Measurements from ENCODE around the gene CDNF. TPM values are rescaled to one million over a fixed set of nuclear protein-coding genes. Genes with fewer than 3 reads are reported as not detected.
"Not testable (repeated sequence)": the region's sequence is repeated elsewhere in the genome, so short reads cannot be mapped to it uniquely, and the experiment has no call there.

The CDNF gene
- total RNA-seq, 1 donor from 2014 or later = 1.3 TPM

- no peak for TF ChIP-seq CTCF (conservative IDR thresholded peaks at IDR 0.05)
Measured at GRCh38 chr10:14823966-14824365, 13.9 kb downstream of the CDNF start.

GRCh38 chr10:14822879-14823755 is 14.7 kb downstream of the CDNF start:
- peak; percentile 80 for TF ChIP-seq CTCF (conservative IDR thresholded peaks at IDR 0.05)
- no peaks in the 10 kb centered on the region for H3K36me3 Mint-ChIP-seq
- no peak for DNase-seq (ENCODE audit: extremely low spot score, unreplicated experiment)
- H3K9me3 Mint-ChIP-seq = no peaks in the 10 kb centered on the region
- peaks cover 12% of the 10 kb centered on the region for H3K4me1 Mint-ChIP-seq (ENCODE audit: unreplicated experiment)
- peaks cover 13% of the 10 kb centered on the region for H3K27me3 Mint-ChIP-seq
- no peak overlapping the region for H3K4me3 Mint-ChIP-seq
- peak overlapping the region; percentile 30 for H3K27ac Mint-ChIP-seq

More at GRCh38 chr10:14823966-14824365, 13.9 kb downstream of the CDNF start:
- Mint-ChIP-seq H3K27ac (no peak overlapping the region), H3K27me3 (peaks cover 13% of the 10 kb centered on the region), H3K36me3 (no peaks in the 10 kb centered on the region), H3K4me3 (no peak overlapping the region), H3K9me3 (no peaks in the 10 kb centered on the region), H3K4me1 (ENCODE audit: unreplicated experiment) (peaks cover 12% of the 10 kb centered on the region)
- no peak for DNase-seq (ENCODE audit: extremely low spot score, unreplicated experiment)

GRCh38 chr10:14821635-14822375 is 16.0 kb downstream of the CDNF start:
- Mint-ChIP-seq H3K27ac (no peak overlapping the region), H3K4me1 (ENCODE audit: unreplicated experiment) (peaks cover 12% of the 10 kb centered on the region), H3K36me3 (no peaks in the 10 kb centered on the region), H3K4me3 (no peak overlapping the region), H3K9me3 (no peaks in the 10 kb centered on the region), H3K27me3 (peaks cover 13% of the 10 kb centered on the region)
- TF ChIP-seq CTCF (conservative IDR thresholded peaks at IDR 0.05) = no peak
- no peak for DNase-seq (ENCODE audit: extremely low spot score, unreplicated experiment)

- Mint-ChIP-seq H3K9me3 (no peaks in the 10 kb centered on the region), H3K27me3 (peaks cover 5% of the 10 kb centered on the region), H3K36me3 (no peaks in the 10 kb centered on the region), H3K27ac (no peak overlapping the region), H3K4me3 (no peak overlapping the region), H3K4me1 (ENCODE audit: unreplicated experiment) (peaks cover 12% of the 10 kb centered on the region)
- no peak for DNase-seq (ENCODE audit: extremely low spot score, unreplicated experiment)
- TF ChIP-seq CTCF (conservative IDR thresholded peaks at IDR 0.05) = no peak
Measured at GRCh38 chr10:14820775-14821154, 17.1 kb downstream of the CDNF start.

GRCh38 chr10:14820010-14820774 is 17.6 kb downstream of the CDNF start:
- no peak for DNase-seq (ENCODE audit: extremely low spot score, unreplicated experiment)
- no peak overlapping the region for H3K27ac Mint-ChIP-seq
- H3K27me3 Mint-ChIP-seq = no peaks in the 10 kb centered on the region
- H3K4me1 Mint-ChIP-seq (ENCODE audit: unreplicated experiment) = peaks cover 12% of the 10 kb centered on the region
- no peak overlapping the region for H3K4me3 Mint-ChIP-seq
- no peaks in the 10 kb centered on the region for H3K9me3 Mint-ChIP-seq
- no peak for TF ChIP-seq CTCF (conservative IDR thresholded peaks at IDR 0.05)
- H3K36me3 Mint-ChIP-seq = no peaks in the 10 kb centered on the region

GRCh38 chr10:14816717-14817116 is 21.1 kb downstream of the CDNF start:
- not testable (repeated sequence) for H3K27me3 Mint-ChIP-seq; H3K4me3 Mint-ChIP-seq; H3K36me3 Mint-ChIP-seq; H3K9me3 Mint-ChIP-seq; DNase-seq (ENCODE audit: extremely low spot score, unreplicated experiment); H3K4me1 Mint-ChIP-seq (ENCODE audit: unreplicated experiment); H3K27ac Mint-ChIP-seq
